NCI-H345 (cell line): ENCODE measurements around the gene DEAF1.
"Not testable (repeated sequence)": the region's sequence is repeated elsewhere in the genome, so short reads cannot be mapped to it uniquely, and the experiment has no call there.

Experiments
- DNase-seq: peaks from one replicate; lab custom pipeline; 2025; lab: John Stamatoyannopoulos, UW

The DEAF1 gene

DNA sequence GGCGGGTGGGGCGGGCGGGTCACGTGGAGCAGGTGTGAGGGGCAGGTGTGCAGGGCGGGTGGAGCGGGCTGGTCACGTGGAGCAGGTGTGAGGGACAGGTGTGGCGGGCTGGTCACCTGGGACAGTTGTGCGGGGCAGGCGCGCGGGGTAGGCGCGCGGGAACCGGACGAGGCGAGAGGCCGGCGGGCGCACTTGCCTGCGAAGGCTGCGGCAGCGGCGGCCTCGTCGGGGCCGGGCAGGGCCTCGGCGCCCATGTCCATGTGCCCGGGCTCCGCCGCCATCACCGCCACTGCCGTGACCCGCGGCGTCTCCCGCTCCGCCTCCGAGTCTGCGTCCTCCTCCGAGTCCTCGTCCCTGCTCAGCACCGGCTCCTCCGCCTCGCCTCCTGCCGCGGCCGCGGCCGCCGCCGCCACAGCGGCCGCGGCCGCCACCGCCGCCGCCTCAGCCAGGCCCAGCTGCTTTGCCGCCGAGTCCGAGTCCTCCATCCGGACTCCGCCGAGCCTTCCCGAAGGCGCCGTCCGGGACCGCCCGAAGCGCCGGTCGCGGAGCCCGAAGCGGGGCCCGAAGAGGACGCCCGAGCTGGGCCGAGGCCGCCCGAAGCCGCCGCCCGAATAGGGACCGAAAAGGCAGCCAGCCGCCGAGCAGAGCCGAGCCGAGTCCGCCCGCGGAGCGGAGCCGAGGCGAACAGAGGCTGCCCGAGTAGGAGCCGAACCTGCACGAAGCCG is at the start of gene DEAF1:
DEAF1 (minus strand) TSS at position 660 of the 725 bp plus-strand sequence; CDS start at position 485, 175 bp downstream.
- peak; percentile 97 for DNase-seq

GRCh38 chr11:742571-743201 is 47.7 kb upstream of the DEAF1 start:
- DNase-seq: no peak

DNA sequence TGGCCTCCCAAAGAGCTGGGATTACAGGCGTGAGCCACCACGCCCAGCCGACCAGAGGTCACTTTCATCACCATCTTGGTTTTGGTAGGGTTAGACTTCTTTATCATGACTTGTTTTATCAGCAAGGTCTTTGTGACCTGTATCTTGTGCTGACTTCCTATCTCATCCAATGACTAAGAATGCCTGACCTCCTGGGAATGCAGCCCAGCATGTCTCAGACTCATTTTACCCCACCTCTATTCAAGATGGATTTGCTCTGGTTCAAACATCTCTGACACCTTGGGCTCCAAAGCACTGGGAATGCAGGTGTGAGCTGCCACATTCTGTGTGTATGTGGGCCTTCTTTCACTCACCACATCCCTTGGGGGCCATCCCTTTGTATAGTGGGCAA is 47.1 kb upstream of the DEAF1 start:
- DNase-seq: no peak

GRCh38 chr11:737899-738298 is 42.9 kb upstream of the DEAF1 start:
- not testable (repeated sequence) for DNase-seq

GRCh38 chr11:737366-737765 is 42.3 kb upstream of the DEAF1 start:
- DNase-seq: no peak

DNA sequence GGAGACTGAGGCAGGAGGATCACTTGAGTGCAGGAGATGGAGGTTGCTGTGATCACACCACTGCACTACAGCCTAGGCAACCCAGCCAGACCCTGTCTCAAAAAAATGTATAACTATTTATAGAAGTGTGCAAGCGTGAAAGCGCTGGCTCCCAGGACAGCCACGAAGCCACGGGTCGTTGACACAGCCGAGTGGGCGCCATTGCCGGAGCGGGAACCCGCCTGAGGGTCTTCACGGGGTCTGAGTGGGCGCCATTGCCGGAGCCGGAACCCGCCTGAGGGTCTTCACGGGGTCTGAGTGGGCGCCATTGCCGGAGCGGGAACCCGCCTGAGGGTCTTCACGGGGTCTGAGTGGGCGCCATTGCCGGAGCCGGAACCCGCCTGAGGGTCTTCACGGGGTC is 39.5 kb upstream of the DEAF1 start:
- not testable (repeated sequence) for DNase-seq

- DNase-seq: no peak
Observed at GRCh38 chr11:733072-733471, 38.0 kb upstream of the DEAF1 start.

GRCh38 chr11:729492-730074 is 34.6 kb upstream of the DEAF1 start:
- DNase-seq: no peak

DNA sequence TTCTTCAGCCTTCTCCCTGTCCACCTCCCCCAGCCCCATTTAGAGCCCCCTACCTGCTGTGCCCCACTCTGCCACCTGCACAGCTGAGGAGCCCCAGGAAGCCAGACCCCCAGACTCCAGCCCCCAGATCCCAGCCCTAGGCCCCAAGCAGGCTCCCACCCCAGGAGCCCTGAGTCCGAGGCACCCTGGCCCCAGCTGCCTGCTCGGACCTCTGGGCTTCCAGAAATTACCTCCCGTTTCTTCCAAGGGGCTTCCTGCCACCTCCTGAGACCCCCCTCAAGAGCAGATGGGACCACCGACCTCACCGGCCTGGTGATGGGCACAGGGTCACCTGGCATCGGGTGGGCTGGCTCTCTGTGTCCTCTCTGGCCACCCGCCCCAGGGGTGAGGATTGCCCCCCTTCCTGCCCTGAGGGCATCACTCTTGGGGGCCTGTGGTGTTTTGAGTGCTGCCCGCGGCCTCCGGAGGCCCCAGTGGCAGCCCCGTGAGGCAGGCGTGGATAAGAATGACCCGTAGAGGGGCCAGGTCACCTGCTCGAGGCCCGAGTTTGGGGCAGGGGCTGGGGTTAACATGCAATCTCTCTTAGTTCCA is 34.0 kb upstream of the DEAF1 start:
- DNase-seq: no peak

DNA sequence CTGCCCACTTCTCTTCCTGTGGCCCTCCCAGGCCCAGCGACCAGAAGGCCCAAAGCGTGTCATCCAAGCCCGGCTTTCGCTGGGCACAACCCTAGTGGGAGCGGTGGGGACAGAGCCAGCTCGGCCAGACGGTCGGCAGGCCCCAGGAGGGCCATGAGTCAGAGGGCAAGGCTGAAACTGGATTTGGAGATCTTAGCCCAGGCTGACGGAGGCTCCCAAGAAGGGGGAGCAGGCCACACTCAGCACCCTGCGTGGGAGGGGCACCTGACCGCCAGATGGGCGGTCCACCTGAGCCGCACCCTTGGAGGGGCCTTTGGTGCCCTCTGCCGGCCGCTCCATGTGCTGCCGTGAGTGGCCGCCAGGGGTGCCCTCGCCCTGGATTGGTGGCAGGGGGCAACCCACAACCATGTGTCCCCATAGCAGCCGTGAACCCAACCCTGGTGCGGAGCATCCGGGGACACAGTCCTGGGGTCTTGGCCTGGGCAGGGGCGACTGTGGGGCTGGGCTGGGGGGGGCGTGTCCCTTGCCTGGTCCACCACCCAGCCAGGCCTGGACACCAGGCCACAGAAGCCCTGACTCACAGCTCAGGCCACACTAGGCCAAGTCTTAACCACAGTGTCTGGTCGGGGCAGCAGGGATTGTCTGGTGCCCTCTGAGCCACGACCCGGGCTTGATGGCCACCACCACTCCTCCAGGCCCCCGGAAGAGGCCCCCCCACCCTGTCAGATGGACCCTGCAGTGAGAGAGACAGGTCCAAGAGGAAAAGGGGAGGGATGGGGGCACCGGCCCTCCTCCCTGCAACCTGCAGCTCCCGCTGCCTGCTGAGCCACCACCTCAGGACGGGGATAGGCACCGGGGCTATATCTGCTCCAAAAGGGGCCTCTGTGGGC is 33.1 kb upstream of the DEAF1 start:
- peak; percentile 60 for DNase-seq

DNA sequence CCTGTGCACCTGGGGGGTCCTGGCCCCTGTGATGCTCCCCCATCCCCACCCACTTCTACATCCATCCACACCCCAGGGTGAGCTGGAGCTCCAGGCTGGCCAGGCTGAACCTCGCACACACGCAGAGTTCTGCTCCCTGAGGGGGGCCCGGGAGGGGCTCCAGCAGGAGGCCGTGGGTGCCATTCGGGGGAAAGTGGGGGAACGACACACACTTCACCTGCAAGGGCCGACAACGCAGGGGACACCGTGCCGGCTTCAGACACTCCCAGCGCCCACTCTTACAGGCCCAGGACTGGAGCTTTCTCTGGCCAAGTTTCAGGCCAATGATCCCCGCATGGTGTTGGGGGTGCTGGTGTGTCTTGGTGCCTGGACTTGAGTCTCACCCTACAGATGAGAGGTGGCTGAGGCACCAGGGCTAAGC is 32.3 kb upstream of the DEAF1 start:
- no peak for DNase-seq

- peak; percentile 68 for DNase-seq
Observed at GRCh38 chr11:726278-727220, 31.5 kb upstream of the DEAF1 start.

- DNase-seq: peak; percentile 53
Observed at GRCh38 chr11:725624-726202, 30.7 kb upstream of the DEAF1 start.

- DNase-seq: no peak
Observed at GRCh38 chr11:724778-725386, 29.9 kb upstream of the DEAF1 start.

DNA sequence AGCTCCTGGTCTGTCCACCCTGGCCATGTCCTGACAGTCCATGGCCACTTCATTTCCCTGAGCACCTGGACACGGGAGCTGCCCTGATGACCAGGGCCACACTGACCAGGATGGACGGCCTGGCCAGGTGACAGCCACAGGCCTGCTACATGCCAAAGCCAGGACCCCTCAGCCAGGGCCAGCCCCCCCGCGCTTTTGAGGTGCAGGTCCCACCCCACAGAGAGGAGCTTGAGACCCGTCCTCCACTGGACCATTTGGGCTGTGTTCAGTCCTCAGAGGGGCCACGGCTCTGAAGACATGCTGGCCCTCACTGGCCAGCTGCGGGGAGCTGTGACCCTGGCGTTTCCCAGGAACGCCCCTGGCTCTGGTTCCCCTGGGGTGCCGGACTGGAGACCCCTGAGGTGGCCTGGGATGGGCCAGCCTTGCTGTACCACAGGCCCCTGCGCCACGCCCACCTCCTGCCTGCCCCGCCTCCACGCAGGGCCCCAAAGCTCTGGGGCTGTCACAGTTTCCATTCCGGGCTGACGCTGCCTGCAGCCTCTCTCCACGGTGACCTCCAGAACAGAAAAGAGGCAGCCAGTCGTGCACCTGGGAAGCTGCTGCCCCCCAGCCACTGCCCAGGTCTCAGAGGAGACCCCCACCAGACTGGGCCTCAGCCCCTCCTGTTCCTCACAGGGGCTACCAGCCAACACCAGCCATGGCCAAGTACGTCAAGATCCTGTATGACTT is 29.2 kb upstream of the DEAF1 start:
- no peak for DNase-seq

DNA sequence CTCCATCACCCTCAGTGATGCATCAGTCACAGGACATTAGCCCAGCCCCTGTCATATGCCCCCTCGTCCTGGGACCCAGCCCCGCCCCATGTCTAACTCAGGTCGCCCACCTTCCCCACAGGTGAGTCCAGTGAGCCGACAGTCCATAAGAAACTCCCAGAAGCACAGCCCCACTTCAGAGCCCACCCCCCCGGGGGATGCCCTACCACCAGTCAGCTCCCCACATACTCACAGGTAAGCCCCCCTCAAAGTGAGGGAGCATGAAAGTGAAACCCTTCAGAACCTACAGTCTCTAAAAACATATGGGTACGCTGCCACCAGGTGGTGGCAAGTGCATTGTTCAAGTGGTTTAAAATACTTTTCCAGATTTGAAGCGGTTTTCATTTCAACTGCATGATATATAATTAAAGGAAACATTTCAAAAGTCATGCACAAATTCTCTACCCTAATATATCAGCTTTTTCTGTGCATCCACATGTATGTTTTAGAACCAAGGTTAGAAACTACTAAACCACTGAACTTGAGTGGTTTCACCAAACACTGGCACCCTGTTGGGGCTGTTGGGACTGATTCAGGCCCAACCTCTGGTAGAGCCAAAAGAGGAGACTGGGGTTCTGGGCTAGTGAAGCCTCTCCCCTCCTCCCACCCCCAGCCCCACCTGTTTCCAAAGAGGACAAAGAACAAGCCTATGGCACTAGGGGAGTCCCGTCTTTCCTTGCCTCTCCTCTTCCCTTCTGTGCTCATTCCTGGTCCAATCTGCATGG is 28.3 kb upstream of the DEAF1 start:
- peak; percentile 62 for DNase-seq

DNA sequence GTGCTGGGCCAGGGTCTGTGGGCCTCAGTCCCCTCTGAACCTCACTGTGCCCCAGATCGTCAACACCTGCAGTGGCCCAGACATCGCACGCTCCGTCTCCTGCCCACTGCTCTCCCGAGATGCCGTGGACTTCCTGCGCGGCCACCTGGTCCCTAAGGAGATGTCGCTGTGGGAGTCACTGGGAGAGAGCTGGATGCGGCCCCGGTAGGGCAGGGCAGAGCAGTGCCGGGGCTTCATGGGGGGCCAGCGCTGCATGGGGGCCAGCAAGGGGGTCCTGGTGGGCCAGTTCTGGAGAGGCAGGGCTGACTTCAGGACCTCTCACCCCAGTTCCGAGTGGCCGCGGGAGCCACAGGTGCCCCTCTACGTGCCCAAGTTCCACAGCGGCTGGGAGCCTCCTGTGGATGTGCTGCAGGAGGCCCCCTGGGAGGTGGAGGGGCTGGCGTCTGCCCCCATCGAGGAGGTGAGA is 27.4 kb upstream of the DEAF1 start:
- no peak for DNase-seq

- peak; percentile 68 for DNase-seq
Observed at GRCh38 chr11:721741-722345, 26.8 kb upstream of the DEAF1 start.
